Stimulated activated CD4-positive, alpha-beta T cell treated with anti-CD3 and anti-CD28 coated beads, TNF-alpha, amount 100 ng/mL, for 24 hours (primary cell): ENCODE data around the gene TPSAB1.
"Not testable (repeated sequence)": the region's sequence is repeated elsewhere in the genome, so short reads cannot be mapped to it uniquely, and the experiment has no call there.

Source experiments
- DNase-seq, 3 experiments: peaks; one replicate each; pipeline ENCODE4 v3.0.0-alpha.2; 2020; ENCODE audit warnings: low read depth in 3 of 3

The TPSAB1 gene

DNA sequence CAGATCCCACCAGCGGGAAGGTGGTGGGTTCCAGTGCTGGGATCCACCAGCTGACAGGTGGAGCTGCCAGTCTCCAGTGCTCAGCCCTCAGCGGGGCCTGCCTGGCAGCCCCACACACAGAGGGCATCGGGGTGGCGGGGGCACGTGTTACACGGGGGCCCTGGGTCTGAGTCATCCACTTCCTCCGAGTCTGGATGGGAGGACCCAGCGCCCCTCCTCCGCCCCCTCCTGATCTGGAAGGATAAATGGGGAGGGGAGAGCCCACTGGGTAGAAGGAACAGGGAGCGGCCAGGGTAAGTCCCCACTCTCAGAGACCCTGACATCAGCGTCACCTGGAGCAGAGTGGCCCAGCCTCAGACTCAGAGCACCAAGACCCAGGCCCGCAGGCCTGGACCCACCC, at the start of gene TPSAB1:
Gene TPSAB1, plus strand, starts transcription at position 270 of the 400 bp plus-strand sequence. CDS start 234 bp downstream, outside the sequence.
- not testable (repeated sequence) for DNase-seq

GRCh38 chr16:1190789-1191188, 49.7 kb upstream of the TPSAB1 start:
- not testable (repeated sequence) for DNase-seq

DNA sequence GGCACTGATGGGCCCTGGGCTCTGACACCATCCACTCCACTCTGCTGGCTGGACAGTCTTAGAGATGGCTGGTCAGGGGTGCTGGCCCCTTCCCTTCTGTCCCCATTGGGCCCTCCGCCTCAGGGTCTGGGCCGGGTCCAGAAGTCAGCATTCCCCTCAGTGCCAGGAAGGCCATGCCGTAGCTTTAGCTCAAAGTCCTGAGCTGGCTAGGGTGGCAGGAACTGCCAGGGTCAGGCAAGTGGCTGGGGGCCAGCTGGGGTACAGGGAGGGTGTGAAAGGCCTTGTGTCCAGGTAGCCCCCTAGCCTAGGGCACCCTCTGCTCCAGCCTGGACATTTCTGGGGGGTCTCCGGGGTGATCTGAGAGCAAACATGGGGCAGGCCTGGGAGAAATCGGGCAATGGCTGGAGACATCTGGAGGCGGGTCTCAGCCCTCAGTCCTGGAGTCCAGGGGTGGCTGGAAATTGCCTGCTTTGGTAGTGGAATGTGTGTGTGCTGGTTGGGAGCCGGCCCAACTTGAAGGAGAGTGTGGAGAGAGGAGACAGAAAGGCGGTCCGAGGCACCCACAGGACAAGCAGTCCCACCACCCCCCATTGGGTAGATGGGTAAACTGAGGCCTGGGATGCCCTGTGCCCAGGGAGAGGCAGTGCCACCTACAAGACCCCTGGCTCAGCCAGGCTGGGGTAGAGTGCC, 48.0 kb upstream of the TPSAB1 start:
- DNase-seq: no peak

DNA sequence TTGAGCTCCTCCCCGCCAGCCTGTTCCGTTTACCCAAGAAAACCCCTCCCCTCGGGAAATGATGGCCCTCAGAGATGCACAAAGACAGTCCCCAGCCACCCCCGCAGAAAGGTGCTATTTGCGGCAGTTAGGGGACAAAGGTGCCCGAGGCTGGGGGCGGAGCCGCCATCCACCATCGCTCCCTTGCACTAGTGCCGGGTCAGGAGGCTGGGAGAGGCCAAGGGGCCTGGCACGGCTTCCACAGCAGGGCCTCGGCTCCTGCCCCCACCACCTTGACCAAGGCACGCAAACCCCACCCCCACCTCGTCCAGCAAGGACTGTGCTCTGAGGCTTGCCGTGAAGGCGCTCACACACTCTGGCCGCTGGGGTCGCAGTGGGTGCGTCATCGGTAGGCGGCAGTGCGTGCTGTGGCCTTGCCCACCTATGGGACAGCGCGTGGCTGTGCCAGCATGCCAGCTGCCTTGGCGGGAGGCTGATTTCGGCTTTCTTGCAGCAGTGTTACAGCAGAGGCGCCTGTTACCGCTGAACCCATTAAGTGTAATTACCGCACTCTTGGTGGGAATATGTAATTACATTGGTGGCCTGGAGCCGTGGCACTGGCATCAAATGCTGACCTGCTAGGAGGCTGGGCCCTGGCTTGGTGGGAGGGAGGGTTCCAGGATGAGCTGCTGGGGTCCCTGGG, 47.2 kb upstream of the TPSAB1 start:
- DNase-seq: no peak

DNA sequence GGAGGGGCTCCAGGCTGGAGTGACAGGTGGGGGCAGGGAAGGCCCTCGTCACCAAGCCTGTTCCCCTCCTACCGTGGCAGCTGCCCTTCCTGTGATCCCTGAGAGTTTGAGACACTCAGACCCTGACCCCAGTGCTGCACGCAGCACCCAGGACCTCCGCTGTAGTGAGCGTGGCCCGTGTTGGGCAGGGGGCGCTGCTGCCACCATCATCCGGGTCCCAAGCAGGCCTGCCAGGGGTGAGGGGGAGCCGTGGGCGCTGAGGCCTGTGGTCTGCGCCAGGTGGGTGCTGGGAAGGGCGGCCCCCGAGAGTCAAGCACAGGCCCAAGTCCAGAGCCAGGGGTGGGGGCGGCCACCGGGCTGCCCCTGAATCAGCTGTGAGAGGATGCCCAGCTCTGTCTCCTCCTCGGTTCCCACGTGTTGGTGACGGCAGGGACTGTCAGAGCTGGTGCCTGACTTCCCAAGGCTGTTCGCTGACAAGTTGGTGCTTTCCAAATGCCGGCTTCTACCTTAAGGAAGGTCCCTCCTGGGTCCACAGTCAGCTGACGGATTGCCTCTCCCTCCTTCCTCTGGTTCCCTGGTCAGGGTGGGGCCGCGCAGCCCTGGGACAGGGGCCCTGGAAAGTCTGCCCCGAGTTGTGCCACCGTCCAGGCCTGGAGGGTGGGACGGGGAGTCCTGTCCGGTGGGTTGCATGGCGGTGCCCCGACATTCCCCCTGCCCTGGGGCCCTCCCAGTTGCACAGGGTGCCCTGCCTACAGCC, 46.5 kb upstream of the TPSAB1 start:
- DNase-seq: no peak

DNA sequence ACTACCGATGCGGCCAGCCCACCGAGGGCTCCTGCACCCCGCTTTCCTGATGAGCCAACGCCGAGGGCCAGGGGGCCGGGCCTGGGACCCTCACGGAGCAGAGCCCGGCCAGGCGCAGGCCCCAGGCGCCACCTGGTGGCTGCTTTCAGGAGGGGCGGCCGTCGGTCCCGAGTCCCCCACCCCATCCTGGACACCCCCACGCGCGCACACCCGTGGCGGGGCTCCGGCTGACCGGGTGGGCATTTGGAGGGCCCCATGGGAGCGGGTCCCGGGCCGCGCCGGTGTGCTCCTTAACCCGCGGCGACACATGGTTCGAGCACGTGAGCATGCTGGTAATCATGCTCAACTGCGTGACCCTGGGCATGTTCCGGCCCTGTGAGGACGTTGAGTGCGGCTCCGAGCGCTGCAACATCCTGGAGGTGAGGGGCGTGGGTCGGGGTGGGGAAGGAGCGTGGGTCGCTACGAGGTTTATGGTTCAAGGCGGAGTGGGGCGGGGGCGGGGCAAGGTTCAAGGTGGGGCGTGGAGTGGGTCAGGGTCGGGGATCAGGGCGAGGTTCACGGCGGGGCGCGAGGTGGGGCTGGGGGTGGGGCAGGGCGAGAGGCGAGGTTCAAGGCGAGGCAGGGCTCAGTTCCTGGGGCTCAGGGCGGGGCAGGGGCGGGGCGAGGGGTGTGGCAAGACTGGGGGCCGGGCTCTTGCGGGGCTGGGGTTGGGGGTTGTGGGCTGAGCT, 45.7 kb upstream of the TPSAB1 start:
- no peak for DNase-seq

DNA sequence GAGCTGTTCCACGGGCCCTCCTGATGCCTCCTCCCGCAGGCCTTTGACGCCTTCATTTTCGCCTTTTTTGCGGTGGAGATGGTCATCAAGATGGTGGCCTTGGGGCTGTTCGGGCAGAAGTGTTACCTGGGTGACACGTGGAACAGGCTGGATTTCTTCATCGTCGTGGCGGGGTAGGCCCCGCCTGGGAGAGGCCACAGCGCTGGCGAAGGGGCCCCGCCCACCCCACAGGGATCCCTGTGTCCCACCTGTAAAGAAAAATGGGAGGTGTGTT, 45.2 kb upstream of the TPSAB1 start:
- DNase-seq: no peak

- DNase-seq: no peak
These were observed 44.0 kb upstream of the TPSAB1 start for GRCh38 chr16:1196494-1196893.

GRCh38 chr16:1197237-1197866, 43.2 kb upstream of the TPSAB1 start:
- DNase-seq: no peak

DNA sequence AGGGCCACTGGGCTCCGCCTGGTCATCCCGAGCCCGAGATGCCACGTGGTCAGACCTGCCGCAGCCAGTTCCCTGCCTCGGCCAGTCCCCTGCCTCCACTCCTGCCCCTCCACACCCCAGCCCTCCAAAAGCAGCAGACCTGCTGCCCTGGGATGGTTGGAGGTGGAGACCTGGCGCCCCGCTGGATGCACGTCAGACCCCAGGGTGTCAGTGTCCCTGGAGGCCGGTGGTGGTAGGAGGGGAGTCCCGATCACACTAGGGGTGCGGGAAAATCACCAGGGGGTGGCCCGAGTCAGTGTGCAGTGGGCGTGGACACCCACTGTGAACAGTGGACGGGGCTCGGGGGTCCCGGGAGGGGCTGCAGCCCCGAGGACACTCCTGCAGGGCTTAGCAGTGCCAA, 42.3 kb upstream of the TPSAB1 start:
- no peak for DNase-seq

DNA sequence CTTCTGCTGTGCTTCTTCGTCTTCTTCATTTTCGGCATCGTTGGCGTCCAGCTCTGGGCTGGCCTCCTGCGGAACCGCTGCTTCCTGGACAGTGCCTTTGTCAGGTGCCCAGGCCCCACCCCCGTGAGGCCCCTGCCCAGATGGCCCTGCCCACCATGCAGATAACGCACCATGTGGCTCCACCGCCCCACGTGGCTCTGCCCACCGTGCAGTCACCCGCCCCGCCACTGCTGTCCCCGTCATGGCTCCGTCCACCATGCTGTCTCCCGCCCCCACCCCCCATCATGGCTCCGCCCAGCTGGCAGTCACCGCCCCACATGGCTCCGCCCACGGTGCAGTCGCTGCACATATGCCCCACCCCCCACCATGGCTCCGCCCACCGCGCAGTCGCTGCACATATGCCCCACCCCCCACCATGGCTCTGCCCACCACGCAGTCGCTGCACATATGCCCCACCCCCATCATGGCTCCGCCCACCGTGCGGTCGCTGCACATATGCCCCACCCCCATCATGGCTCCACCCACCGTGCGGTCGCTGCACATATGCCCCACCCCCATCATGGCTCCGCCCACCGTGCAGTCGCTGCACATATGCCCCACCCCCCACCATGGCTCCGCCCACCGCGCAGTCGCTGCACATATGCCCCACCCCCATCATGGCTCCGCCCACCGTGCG, 41.7 kb upstream of the TPSAB1 start:
- DNase-seq: not testable (repeated sequence)

DNA sequence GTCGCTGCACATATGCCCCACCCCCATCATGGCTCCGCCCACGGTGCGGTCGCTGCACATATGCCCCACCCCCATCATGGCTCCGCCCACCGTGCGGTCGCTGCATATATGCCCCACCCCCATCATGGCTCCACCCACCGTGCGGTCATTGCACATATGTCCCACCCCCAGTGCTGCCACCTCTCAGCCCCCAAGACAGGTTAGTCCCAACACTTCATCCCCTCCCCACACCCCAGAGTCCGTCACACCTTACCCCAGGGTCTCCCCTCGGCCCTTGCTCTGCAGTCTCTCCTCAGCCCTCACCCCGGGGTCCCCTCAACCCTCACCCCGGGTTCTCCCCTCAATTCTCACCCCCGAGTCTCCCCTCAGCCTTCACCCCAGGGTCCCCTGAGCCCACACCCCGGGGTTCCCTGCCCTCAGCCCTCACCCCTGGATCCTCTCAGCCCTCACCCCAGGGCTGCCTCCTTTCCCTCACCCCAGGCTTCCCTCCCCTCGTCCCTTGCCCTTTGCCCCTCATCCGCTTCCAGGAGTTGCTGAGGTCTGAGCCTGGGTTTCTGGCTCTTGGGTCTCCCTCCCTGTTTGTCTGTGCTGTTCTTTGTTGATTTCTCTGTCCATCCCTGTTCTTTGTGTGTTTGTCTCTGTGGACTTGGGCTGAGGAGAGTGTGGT, 41.0 kb upstream of the TPSAB1 start:
- DNase-seq: no peak

DNA sequence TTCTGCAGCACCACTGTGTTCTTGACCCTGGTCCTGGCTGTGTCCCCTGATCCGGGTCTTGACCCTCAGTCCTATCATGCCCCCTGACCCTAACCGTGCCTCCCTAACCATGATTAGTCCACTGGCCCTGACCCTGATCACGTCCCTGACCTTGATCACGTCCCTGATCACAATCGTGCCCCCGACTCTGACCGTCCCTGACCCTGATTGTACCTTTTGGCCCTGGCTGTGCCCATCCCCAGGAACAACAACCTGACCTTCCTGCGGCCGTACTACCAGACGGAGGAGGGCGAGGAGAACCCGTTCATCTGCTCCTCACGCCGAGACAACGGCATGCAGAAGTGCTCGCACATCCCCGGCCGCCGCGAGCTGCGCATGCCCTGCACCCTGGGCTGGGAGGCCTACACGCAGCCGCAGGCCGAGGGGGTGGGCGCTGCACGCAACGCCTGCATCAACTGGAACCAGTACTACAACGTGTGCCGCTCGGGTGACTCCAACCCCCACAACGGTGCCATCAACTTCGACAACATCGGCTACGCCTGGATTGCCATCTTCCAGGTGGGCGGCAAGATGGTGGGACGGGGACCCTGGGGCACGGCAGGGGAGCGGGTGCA, 40.4 kb upstream of the TPSAB1 start:
- DNase-seq: no peak

DNA sequence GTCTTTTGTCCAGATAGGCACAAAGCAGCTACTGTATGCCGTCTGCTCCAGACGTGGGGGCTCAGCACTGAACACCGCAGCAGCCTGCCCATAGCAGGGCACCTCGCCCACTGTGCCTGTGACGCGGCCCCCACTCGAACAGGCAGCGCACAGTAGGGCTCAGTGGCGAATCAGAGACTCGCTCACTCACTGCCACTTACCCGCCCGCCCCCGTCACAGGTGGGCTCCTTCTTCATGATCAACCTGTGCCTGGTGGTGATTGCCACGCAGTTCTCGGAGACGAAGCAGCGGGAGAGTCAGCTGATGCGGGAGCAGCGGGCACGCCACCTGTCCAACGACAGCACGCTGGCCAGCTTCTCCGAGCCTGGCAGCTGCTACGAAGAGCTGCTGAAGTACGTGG, 39.1 kb upstream of the TPSAB1 start:
- DNase-seq: no peak

DNA sequence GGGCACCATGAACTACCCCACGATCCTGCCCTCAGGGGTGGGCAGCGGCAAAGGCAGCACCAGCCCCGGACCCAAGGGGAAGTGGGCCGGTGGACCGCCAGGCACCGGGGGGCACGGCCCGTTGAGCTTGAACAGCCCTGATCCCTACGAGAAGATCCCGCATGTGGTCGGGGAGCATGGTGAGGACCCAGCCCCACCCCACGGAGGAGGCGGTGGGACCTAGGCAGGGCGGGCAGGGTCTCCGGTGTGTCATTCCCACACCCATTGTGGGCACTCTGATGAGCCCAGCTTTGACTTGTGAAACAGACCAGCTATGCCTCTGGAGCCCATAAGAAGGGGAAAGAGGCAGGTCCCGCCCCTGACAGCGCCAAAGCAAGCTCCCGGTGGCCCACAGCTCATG, 38.2 kb upstream of the TPSAB1 start:
- DNase-seq: no peak

DNA sequence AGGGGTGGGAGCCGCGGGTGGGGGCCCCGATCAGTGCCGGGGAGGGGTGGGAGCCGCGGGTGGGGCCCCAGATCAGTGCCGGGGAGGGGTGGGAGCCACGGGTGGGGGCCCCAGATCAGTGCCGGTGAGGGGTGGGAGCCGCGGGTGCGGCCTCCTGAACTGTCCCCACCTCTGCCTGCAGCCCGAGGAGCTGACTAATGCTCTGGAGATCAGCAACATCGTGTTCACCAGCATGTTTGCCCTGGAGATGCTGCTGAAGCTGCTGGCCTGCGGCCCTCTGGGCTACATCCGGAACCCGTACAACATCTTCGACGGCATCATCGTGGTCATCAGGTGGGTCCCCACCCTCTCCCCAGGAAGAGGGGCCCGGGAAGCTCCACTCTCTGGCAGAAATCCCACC, 35.6 kb upstream of the TPSAB1 start:
- no peak for DNase-seq

DNA sequence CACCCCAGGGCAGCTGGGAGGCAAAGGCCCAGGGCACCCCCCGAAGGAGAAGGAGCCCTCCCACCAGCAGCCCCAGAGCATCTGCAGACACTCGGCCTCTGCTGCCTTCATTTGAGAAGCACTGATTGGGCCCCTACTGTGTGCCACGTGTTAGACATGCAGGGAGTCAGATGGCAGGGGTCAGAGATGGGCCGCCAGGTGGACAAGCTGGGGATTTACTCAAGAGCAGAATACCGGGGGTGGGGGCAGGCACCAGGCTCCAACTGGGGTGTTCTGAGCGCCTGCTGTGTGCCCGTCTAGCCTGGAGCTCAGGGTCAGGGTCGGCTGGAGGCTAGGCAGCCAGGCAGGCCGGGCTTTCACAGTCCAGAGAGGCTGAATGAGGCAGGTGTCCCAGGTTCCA, 34.2 kb upstream of the TPSAB1 start:
- no peak for DNase-seq

DNA sequence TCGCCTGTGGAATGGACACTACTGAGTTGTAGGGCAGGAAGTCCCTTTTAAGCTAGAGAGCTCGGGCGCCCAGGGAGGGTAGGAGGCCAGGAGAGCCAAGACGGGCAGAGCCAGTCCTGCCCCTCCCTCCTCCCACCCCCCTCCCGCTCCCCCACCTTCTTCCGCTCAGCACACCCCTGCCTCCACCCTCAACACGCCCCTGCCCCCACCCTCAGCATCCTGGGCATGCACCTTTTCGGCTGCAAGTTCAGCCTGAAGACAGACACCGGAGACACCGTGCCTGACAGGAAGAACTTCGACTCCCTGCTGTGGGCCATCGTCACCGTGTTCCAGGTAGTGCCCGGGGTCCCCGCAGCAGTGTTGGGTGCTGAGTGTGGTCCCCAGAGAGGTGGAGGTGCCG, 33.7 kb upstream of the TPSAB1 start:
- DNase-seq: no peak

GRCh38 chr16:1208239-1208830, 32.2 kb upstream of the TPSAB1 start:
- DNase-seq: no peak

DNA sequence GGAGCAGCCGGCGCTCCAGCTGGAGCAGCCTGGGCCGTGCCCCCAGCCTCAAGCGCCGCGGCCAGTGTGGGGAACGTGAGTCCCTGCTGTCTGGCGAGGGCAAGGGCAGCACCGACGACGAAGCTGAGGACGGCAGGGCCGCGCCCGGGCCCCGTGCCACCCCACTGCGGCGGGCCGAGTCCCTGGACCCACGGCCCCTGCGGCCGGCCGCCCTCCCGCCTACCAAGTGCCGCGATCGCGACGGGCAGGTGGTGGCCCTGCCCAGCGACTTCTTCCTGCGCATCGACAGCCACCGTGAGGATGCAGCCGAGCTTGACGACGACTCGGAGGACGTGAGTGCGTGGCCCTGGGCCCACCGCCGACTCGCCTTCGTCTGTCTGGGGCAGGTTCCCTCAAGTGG, 31.4 kb upstream of the TPSAB1 start:
- no peak for DNase-seq
